GM12878 (cell line): ENCODE measurements around the gene KRTAP5-3. TPM values are rescaled to one million over a fixed set of nuclear protein-coding genes. Genes with fewer than 3 reads are reported as not detected.

Experiments
- ATAC-seq: fragments of 200-7000 bp; cut with Tn5 transposase; 3 replicates; pipeline ENCODE4 v1.9.1; 2020; ENCODE audit warnings: mild to moderate bottlenecking, moderate library complexity
- BruUV-seq: library from RNA; stranded (reverse); fragments of 400-500 nt; replicated peaks from 2 replicates; lab custom pipeline; 2021; lab: Mats Ljungman, UMichigan
- CTCF ChIA-PET: fragments of 300-600 bp; sonication (Branson Sonifier 250); formaldehyde crosslinking; extraction: SDS; loops from one replicate; lab custom pipeline; 2021; ENCODE audit warnings: inconsistent platforms; lab: Yijun Ruan, JAX
- POLR2A ChIA-PET: fragments of 350-600 bp; formaldehyde crosslinking; extraction: SDS; loops from one replicate; lab custom pipeline; 2021; ENCODE audit warnings: inconsistent platforms; lab: Charles Lee
- RAD21 ChIA-PET: fragments of 300-600 bp; sonication (Branson Sonifier 250); formaldehyde crosslinking; loops from one replicate; lab custom pipeline; 2023; ENCODE audit warnings: antibody characterized with exemption; ENCODE audit not compliant: unreplicated experiment; lab: Charles Lee
- SMC1A ChIA-PET: fragments of 300-600 bp; sonication (Branson Sonifier 250); formaldehyde crosslinking; loops from one replicate; lab custom pipeline; 2023; ENCODE audit not compliant: unreplicated experiment, uncharacterized antibody; lab: Charles Lee
- DNase-seq: peaks from one replicate; pipeline ENCODE4 v3.0.0-alpha.2; 2011; ENCODE audit warnings: low read depth, low spot score
- FAIRE-seq: peaks from 3 replicates; lab custom pipeline; 2011; peaks lifted over from hg19 to GRCh38; lab: Jason Lieb, UNC
- H2AFZ ChIP-seq: 2 replicates; pipeline ENCODE4 v1.6.0; 2011; ENCODE audit warnings: low read depth, low read length, control low read depth; ENCODE audit not compliant: control insufficient read depth
- H3K27ac ChIP-seq: 2 replicates; pipeline ENCODE4 v1.5.1; 2011; ENCODE audit warnings: control low read depth; ENCODE audit not compliant: control insufficient read depth, insufficient read depth
- H3K27me3 ChIP-seq, 2 experiments: replicated peaks in 1 of 2; 2 replicates each; pipeline versions ENCODE4 v1.6.0 to v1.6.1; 2011; ENCODE audit warnings: low read length in 1 of 2; ENCODE audit not compliant: control insufficient read depth in 2 of 2, insufficient read depth in 2 of 2
- H3K36me3 ChIP-seq, 2 experiments: 2 replicates each; pipeline ENCODE4 v1.5.1; 2011; ENCODE audit warnings: low read length in 1 of 2; ENCODE audit not compliant: control insufficient read depth in 2 of 2, insufficient read depth in 2 of 2
- H3K4me1 ChIP-seq: 2 replicates; pipeline ENCODE4 v1.6.1; 2011; ENCODE audit warnings: mild to moderate bottlenecking, low read length, moderate library complexity, mixed read lengths; ENCODE audit not compliant: control insufficient read depth, insufficient read depth
- H3K4me2 ChIP-seq: 2 replicates; pipeline ENCODE4 v1.6.0; 2011; ENCODE audit warnings: control low read depth; ENCODE audit not compliant: control insufficient read depth, insufficient read depth
- H3K4me3 ChIP-seq: fragments of 200-600 bp; sonication (generic); 2 replicates; pipeline ENCODE4 v1.5.1; 2016
- H3K79me2 ChIP-seq: 2 replicates; pipeline ENCODE4 v1.6.0; 2011; ENCODE audit warnings: low read length; ENCODE audit not compliant: control insufficient read depth, insufficient read depth
- H3K9ac ChIP-seq: 2 replicates; pipeline ENCODE4 v1.8.0; 2011; ENCODE audit warnings: low read length, control low read depth, mixed read lengths; ENCODE audit not compliant: control insufficient read depth, insufficient read depth
- H3K9me3 ChIP-seq: replicated peaks from 3 replicates; pipeline ENCODE4 v1.5.1; 2011; ENCODE audit warnings: mild to moderate bottlenecking, low read length; ENCODE audit not compliant: control insufficient read depth, insufficient read depth
- H4K20me1 ChIP-seq: 2 replicates; pipeline ENCODE4 v1.6.0; 2011; ENCODE audit not compliant: control insufficient read depth, insufficient read depth
- CBX3 ChIP-seq: fragments of 200-600 bp; sonication (generic); IDR thresholded peaks from 2 replicates; pipeline ENCODE4 v1.6.1; 2016; ENCODE audit warnings: low read depth, borderline replicate concordance
- GATAD2B ChIP-seq: fragments of 450-650 bp; conservative IDR thresholded peaks from 2 replicates; pipeline ENCODE4 v1.6.1; 2017; ENCODE audit warnings: low read depth, mild to moderate bottlenecking, moderate library complexity
- IRF3 ChIP-seq: fragments of 450-650 bp; IDR thresholded peaks from 2 replicates; pipeline ENCODE4 v1.6.1; 2014; ENCODE audit warnings: mild to moderate bottlenecking
- IRF4 ChIP-seq: IDR thresholded peaks from 2 replicates; pipeline ENCODE4 v1.6.1; 2011; ENCODE audit warnings: low read depth, low read length
- JUND ChIP-seq: IDR thresholded peaks from 2 replicates; pipeline ENCODE4 v1.6.1; 2012; ENCODE audit warnings: low read depth, mild to moderate bottlenecking, low read length, improper control_type of control experiment, moderate library complexity
- NR2C2 ChIP-seq: IDR thresholded peaks from 2 replicates; pipeline ENCODE4 v1.6.1; 2011; ENCODE audit warnings: borderline replicate concordance, low read depth; ENCODE audit not compliant: control insufficient read depth, insufficient read length
- SMAD5 ChIP-seq: IDR thresholded peaks from 2 replicates; pipeline ENCODE4 v1.6.1; 2016; ENCODE audit warnings: antibody characterized with exemption, low read depth
- ZNF274 ChIP-seq: IDR thresholded peaks from one replicate; pipeline ENCODE4 v1.8.0; 2011; ENCODE audit not compliant: insufficient read length, insufficient read depth
- ZZZ3 ChIP-seq: IDR thresholded peaks from 2 replicates; pipeline ENCODE4 v1.6.1; 2011; ENCODE audit warnings: low read depth; ENCODE audit not compliant: control insufficient read depth, insufficient read length
- WGBS: methylation state at CpG from one replicate; pipeline ENCODE4 v1.1.6; 2016; ENCODE audit warnings: low lambda C conversion rate; ENCODE audit not compliant: insufficient replicate concordance, insufficient coverage; ENCODE audit errors: missing lambda C conversion rate; 5-methylcytosine and 5-hydroxymethylcytosine counted together
- in situ Hi-C: fragments of 300-500 bp; cut with MboI; formaldehyde crosslinking; loops from 9 replicates; pipeline ENCODE4 v1.14.3; 2018; ENCODE audit warnings: mixed read lengths
- intact Hi-C: fragments of 100-400 bp; cut with micrococcal nuclease; formaldehyde crosslinking; loops from one replicate; pipeline ENCODE4 v1.14.2; 2022; ENCODE audit not compliant: unreplicated experiment
- polyA plus RNA-seq, 11 experiments: library from polyadenylated mRNA; depleted of rRNA in 4 of 11; unstranded in 6 of 11; stranded (reverse) in 5 of 11; fragments of >200 nt; fragmentation: Nextera tagmentation in 4 of 11; fragmentation: Illumina TruSeq in 1 of 11; extraction: Ambion mirVana in 4 of 11; extraction: Trizol in 1 of 11; gene quantifications; 1 replicate in 1 of 11; 2 replicates in 10 of 11; pipeline versions ENCODE4 v1.2.1 to v1.2.3, GENCODE V29; 2011 to 2016; ENCODE audit warnings: inconsistent platforms in 2 of 11, missing spikeins in 2 of 11, low read depth in 1 of 11
- total RNA-seq, 4 experiments: library from RNA; depleted of rRNA in 3 of 4; stranded (reverse); fragments of >200 nt in 3 of 4; fragmentation: Illumina TruSeq in 1 of 4; extraction: Trizol in 1 of 4; gene quantifications; 2 replicates each; pipeline versions ENCODE4 v1.2.1 to v1.2.3, GENCODE V29; 2013 to 2021
- TF ChIP-seq, protein P1 (sequence below), 3 experiments: IDR thresholded peaks in 2 of 3; conservative IDR thresholded peaks in 1 of 3; 2 replicates each; pipeline ENCODE4 v1.5.1; 2011; ENCODE audit warnings: low read depth in 3 of 3, low read length in 3 of 3, mild to moderate bottlenecking in 3 of 3, control low read depth in 2 of 3, moderate library complexity in 2 of 3, inconsistent platforms in 1 of 3, mixed read lengths in 1 of 3; ENCODE audit not compliant: control insufficient read depth in 2 of 3, insufficient read depth in 1 of 3; ENCODE audit errors: extremely low read depth in 1 of 3

Gene KRTAP5-3
- total and polyA plus RNA-seq, 10 of the 15 experiments (the other 5 are each of a cell fraction or from before 2014, with no cell fraction given): not detected

DNA sequence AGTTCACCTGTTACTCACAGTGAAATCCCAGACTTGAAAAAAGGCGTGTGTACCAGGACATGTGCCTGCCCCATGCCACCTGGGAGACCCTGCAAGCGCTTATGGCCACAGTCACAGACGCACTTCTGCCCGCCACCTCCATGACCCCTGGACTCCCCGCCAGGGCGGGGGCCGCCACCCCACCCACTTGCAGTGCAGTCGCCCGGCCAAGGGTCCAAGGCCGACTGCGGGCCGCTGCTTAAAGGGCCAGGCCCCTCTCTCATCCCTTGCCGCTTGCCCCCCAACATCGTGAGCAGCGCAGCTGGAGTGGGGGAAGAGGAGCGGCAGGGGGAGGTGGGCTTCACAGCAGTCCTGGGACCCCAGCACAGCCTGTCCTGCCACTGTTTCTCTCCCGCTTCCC is 47.0 kb downstream of the KRTAP5-3 start:
- TF ChIP-seq ZNF274: no peak
- no peak for TF ChIP-seq IRF4
- no peak for TF ChIP-seq JUND
- no peak for TF ChIP-seq CBX3
- no peak for TF ChIP-seq ZZZ3
- TF ChIP-seq GATAD2B: no peak
- TF ChIP-seq NR2C2: no peak
- TF ChIP-seq SMAD5: no peak
- Histone ChIP-seq H2AFZ (no peak overlapping the region), H3K4me2 (no peak overlapping the region), H3K79me2 (no peaks in the 10 kb centered on the region), H3K4me1 (no peaks in the 10 kb centered on the region), H3K9me3 (no peaks in the 10 kb centered on the region), H3K27ac (no peak overlapping the region), H3K27me3 (no peaks in the 10 kb centered on the region), H4K20me1 (no peaks in the 10 kb centered on the region), H3K4me3 (no peak overlapping the region), H3K36me3 (no peaks in the 10 kb centered on the region), H3K9ac (no peak overlapping the region)
- whole genome bisulfite sequencing: 42% methylated on average over 17 of the region's 17 CpGs
- ChIA-PET POLR2A (no interaction called here), CTCF (interaction anchor here (1.3 kb wide), 1 partner anchor 14 kb away, joined by 5 read pairs; no protein-coding TSS in a partner anchor), SMC1A (no interaction called here), RAD21 (no interaction called here)
- no peak for FAIRE-seq
- DNase-seq: no peak
- intact Hi-C loops (no loop called here), in situ Hi-C loops (no loop called here)
- no TSS peak for BruUV-seq
- no peak for ATAC-seq

DNA sequence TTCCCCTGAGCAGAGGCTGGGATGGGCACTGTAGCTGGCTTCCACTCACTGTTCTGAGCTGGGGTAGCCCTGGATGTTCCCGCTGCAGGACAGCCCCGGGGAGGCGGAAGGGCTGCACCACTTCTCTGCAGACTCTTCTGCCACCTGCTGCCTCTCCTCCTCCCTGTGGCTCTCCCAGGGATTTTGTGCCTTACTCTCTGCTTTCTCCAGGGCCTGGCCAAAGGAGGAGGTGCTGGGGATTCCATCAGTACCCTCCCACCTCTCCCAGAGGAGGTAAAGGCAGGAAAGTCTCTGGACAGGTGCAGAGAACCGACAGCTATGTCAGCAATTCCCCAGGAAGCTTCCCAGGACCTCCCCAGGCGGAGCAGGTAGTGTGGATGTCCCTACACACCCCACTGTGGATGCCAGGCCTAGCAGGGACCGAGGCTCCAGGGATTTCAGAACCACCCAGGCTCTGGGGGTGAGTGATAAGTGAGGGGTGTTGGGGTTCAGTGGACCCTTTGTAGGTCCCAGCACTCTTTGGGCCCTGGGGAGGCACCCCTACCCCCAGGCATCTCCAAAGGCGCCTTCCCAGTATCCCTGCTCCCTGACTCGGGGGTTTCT is 47.5 kb downstream of the KRTAP5-3 start:
- BruUV-seq: no TSS peak
- in situ Hi-C loops (no loop called here), intact Hi-C loops (no loop called here)
- H3K36me3 ChIP-seq: no peaks in the 10 kb centered on the region
- no peaks in the 10 kb centered on the region for H3K9me3 ChIP-seq
- ChIA-PET SMC1A (no interaction called here), POLR2A (no interaction called here), RAD21 (no interaction called here), CTCF (interaction anchor here (1.3 kb wide), 1 partner anchor 14 kb away, joined by 5 read pairs; no protein-coding TSS in a partner anchor)
- no peak overlapping the region for H3K27ac ChIP-seq
- H4K20me1 ChIP-seq: no peaks in the 10 kb centered on the region
- H2AFZ ChIP-seq: no peak overlapping the region
- WGBS: 44% methylated on average over 8 of the region's 8 CpGs
- H3K79me2 ChIP-seq: no peaks in the 10 kb centered on the region
- no peak overlapping the region for H3K9ac ChIP-seq
- no peak overlapping the region for H3K4me2 ChIP-seq
- H3K27me3 ChIP-seq: no peaks in the 10 kb centered on the region
- no peak for ATAC-seq
- no peak for FAIRE-seq
- H3K4me1 ChIP-seq: no peaks in the 10 kb centered on the region
- TF ChIP-seq, protein P1, sequence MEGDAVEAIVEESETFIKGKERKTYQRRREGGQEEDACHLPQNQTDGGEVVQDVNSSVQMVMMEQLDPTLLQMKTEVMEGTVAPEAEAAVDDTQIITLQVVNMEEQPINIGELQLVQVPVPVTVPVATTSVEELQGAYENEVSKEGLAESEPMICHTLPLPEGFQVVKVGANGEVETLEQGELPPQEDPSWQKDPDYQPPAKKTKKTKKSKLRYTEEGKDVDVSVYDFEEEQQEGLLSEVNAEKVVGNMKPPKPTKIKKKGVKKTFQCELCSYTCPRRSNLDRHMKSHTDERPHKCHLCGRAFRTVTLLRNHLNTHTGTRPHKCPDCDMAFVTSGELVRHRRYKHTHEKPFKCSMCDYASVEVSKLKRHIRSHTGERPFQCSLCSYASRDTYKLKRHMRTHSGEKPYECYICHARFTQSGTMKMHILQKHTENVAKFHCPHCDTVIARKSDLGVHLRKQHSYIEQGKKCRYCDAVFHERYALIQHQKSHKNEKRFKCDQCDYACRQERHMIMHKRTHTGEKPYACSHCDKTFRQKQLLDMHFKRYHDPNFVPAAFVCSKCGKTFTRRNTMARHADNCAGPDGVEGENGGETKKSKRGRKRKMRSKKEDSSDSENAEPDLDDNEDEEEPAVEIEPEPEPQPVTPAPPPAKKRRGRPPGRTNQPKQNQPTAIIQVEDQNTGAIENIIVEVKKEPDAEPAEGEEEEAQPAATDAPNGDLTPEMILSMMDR (IDR thresholded peaks at IDR 0.05 in 2 of 3, conservative IDR thresholded peaks at IDR 0.05 in 1 of 3; ENCODE audit: control insufficient read depth in 2 of 3, extremely low read depth in 1 of 3, insufficient read depth in 1 of 3, low read depth in 3 of 3, low read length in 3 of 3): peak in 1 of 3 experiments; percentile 26; a peak in 2 of 6 replicates
- TF ChIP-seq IRF3: no peak
- DNase-seq: no peak
- H3K4me3 ChIP-seq: no peak overlapping the region
